Eye (tissue), 1 donor: ENCODE results near the gene OR12D1.
"Not testable (repeated sequence)": the region's sequence is repeated elsewhere in the genome, so short reads cannot be mapped to it uniquely, and the experiment has no call there.

Experiments used
- DNase-seq: peaks from one replicate; pipeline ENCODE4 v3.0.0-alpha.2; 2015

The OR12D1 gene

DNA sequence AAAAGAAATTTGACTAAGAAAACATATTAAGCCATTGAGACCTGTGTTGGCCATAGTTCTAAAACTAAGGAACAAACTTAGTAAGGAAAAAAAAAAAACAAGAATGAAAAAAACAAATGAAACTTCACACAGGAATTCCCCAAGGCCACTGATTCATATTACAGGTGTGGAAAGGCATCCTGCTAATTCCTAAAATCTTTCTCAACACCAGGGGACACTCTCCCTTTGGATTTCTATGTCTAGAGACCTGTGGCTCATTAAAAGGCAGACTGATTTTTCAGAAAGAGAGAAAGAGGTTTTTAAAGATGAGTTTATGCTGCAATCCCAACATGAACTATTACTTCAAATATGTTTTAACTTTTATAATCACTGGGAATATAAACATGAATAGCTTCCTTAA, at the start of gene OR12D1:
OR12D1 (plus strand) TSS at position 341 of the 400 bp plus-strand sequence.
- no peak for DNase-seq

GRCh38 chr6:29368765-29369164, 46.0 kb upstream of the OR12D1 start, which contains the start of gene OR5V1:
Gene OR5V1 (minus strand): TSS chr6:29368865. CDS start chr6:29356195, 12,670 bp downstream.
- no peak for DNase-seq

DNA sequence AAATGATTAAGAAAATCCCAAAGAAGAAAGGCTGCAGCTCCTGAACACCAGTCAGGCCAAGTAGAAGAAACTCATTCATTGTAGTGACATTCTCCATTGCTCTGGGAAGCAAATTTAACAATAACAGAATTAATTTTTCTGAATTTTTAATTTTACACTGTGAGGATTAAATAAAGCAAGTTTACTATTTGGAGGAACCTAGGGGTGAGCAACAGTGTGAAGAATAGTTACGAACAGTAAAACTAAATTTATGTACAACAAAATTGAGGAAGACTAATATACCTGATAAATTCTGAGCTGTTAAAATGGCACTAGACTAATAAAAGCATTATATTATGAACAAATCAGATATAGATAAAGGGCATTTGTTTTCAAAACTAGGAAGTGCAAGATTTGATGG, 39.5 kb upstream of the OR12D1 start, which contains the start of gene OR12D3:
OR12D3 (minus strand) TSS at position 101 of the 400 bp plus-strand sequence; CDS start at position 97, 4 bp downstream.
- DNase-seq = no peak

GRCh38 chr6:29376003-29376402, 38.7 kb upstream of the OR12D1 start:
- no peak for DNase-seq

DNA sequence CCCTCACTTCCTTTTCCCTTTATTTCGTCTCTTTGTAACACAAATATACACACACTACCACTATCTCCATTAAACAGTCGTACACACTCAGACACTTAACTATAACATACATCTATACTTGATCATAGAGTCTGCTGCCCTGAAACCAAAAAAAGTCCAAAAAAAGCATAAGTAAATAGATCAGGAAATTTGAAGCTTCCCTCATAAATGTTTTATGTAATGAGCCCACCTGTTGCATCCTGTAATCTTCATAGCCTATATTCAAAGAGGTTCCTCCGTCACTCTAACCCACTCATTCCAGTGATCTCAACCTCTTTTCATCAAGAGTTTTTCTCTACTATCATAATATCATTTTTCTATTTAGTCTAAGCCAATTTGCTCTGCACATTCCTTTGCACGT, 26.2 kb upstream of the OR12D1 start:
- no peak for DNase-seq

DNA sequence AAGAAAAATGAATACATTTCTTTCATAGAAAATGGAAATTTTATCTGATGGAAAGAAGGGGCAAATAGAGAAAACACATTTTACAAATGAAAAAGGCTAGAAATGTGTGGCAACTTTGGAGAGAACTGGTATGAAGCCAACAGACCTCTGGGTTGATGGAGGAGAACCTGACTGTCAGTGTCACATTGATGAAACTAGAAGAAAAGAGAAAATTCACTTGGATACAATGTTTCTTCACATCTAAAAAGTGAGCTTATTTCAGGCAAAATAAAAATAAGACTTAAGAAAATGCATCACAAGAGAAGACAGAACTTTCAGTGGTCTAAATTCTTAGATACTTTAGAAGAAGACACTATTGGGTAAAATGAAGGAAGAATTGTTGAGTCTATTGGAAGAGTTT, 19.4 kb upstream of the OR12D1 start, which contains the start of gene OR12D2:
OR12D2 (plus strand) TSS at position 301 of the 400 bp plus-strand sequence. CDS start 1,069 bp downstream, outside the sequence.
- DNase-seq = no peak

GRCh38 chr6:29399525-29399924, 15.2 kb upstream of the OR12D1 start:
- DNase-seq = no peak

DNA sequence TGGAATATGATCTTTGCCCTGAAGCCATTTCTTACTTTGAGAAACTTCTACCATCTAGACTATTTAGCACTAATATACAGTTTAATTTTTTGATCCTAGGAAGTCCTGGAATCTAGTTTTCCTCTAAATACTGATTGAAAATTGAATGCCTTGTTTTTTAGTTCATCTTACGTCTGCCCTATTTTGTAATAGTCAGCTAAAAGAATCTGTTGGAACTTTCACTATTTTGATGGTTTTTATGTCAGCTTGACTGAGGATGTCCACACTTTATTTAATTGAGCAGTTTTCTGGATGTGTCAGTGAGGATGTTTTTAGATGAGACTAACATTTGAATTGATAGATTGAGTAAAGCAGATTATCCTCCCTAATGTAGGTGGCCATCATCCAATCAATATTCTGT, 10.9 kb upstream of the OR12D1 start:
- no peak for DNase-seq

DNA sequence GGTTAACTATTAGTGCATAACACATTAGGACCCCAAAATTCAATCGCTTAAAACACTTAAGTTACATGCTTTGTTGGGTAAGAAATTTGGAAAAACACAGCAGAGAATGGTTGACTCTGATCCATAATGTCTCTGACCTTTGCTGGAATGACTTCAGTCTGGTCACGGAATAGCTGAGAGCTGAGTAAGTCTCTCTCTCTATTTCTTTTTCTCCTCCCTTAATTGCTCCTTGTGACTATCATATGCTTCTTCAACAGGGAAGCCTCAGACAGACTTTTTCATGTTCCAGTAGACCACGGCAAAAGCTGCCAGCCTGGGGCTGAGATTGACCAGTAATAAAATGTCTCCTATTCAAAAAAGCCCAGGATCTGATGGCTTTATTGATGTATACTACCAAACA, 4.8 kb downstream of the OR12D1 start:
- DNase-seq = no peak

DNA sequence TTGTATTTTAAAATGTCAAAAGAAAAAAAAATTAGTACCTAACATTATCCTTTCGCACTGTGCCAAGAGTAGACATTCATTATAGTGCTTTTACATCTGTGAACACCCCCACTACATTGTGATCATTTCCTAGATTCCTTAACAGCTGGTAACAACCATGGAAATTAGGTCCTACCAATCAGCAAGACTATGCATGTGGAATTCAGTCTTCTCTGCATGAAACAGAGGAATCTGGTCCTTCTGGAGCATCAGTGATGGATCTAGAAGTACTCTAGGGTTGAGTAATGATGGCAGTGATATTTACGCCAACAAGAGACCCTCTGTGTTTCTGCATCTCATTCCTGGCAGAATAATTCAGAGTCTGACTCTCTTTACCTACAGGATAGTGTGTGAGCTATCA, 9.4 kb downstream of the OR12D1 start:
- no peak for DNase-seq

- no peak for DNase-seq
Measured at GRCh38 chr6:29424575-29424974, 9.8 kb downstream of the OR12D1 start.

DNA sequence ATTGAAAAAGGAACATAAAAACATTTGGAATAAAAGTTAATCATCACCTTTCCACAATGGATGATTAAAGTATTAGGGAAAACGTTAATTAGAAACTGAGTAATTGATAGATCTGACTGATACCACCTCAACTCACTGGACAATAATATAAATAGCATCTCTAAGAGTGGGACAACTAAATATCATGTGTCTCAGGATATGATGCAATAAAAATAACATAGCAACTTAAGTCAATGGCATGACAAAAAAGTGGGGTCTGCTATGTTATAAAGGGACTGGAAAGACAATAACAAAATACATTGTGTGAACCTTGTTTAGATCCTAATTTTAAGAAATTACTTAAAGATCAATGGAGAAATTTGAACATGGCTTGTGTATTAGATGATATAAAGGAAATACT, 10.3 kb downstream of the OR12D1 start:
- no peak for DNase-seq

DNA sequence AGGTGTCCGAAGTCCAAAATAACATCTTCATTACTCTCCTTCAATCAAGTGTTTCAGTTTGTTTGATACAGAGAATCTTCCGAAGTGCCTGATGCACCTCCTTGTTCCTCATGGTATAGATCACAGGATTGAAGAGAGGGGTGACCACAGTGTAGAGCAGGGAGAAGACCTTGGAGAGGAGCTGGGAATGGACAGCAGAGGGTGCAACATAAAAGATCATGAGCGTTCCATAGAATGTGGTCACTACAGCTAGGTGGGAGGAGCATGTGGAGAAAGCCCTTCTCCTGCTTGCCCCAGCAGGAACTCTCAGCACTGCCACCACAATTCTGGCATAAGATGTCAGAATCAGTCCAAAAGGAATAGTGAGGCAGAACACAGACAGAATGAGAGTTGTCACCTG, 11.9 kb downstream of the OR12D1 start:
- DNase-seq = no peak

GRCh38 chr6:29436730-29437129, 22.0 kb downstream of the OR12D1 start:
- DNase-seq = not testable (repeated sequence)

DNA sequence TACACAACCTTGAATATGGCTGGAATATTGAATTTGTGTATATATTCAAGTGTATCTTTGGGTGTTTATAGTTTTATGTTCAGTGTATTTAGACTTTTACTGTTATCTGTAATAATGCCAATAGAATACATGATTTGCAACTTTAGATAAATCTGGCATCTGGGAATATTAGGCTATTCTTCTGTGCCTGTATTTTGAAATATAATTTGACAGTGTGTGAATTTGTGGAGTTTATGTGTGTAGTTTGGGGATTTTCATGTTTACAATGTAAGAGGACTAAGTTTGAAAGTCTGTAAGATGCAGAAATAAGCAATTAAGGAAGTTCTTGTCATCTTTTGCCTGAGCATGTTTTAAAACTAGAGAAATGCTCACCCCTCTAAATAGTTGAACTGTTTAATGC, 24.3 kb downstream of the OR12D1 start, which contains the start of gene OR10C1:
OR10C1 (plus strand) TSS at position 301 of the 400 bp plus-strand sequence. CDS start 710 bp downstream, outside the sequence.
- DNase-seq = no peak

- no peak for DNase-seq
Measured at GRCh38 chr6:29442719-29443118, 28.0 kb downstream of the OR12D1 start.

DNA sequence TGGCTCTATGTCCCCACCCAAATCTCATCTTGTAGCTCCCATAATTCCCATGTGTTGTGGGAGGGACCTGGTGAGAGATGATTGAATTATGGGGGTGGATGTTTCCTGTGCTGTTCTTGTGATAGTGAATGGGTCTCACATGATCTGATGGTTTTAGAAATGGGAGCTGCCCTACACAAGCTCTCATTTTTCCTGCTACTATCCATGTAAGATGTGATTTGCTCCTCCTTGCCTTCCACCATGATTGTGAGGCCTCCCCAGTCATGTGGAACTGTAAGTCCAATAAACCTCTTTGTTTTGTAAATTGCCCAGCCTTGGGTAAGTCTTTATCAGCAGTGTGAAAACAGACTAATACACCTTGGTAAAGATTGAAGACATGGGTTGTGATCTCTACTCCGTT, 29.3 kb downstream of the OR12D1 start:
- not testable (repeated sequence) for DNase-seq

- peak; percentile 3 for DNase-seq
Measured at GRCh38 chr6:29447670-29448069, 32.9 kb downstream of the OR12D1 start.

DNA sequence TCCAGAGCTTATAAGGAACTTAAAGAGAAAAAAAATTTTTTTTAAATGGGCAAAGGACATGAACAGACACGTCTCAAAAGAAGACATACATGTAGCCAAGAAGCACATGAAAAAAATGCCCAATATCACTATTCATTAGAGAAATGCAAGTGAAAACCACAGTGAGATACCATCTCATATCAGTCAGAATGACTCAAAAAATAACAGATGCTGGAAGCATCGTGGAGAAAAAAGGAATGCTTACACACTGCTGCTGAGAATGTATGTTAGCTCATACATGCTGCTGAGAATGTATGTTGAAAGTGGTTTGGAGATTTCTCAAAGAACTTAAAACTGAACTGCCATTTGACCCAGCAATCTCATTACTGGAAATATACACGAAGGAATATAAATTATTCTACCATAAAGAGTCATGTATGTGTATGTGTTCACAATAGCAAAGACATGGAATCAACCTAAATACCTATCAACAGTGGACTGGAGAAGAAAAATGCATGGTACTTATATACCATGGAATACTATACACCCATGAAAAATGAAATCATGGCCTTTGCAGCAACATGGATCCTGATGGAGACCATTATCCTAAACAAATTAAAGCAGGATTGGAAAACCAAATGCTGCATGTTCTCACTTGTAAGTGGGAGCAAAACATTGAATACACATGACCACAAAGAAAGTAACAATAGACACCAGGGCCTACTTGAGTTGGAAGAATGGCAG, 36.9 kb downstream of the OR12D1 start:
- no peak for DNase-seq

GRCh38 chr6:29456971-29457370, 42.2 kb downstream of the OR12D1 start, which contains the start of the genes OR11A1 and OR2H1:
Gene OR11A1 (minus strand): TSS chr6:29457071. CDS start chr6:29427641, 29,430 bp downstream.
Gene OR2H1 (plus strand): TSS chr6:29457155. CDS start chr6:29461770, 4,615 bp downstream.
- DNase-seq = no peak

DNA sequence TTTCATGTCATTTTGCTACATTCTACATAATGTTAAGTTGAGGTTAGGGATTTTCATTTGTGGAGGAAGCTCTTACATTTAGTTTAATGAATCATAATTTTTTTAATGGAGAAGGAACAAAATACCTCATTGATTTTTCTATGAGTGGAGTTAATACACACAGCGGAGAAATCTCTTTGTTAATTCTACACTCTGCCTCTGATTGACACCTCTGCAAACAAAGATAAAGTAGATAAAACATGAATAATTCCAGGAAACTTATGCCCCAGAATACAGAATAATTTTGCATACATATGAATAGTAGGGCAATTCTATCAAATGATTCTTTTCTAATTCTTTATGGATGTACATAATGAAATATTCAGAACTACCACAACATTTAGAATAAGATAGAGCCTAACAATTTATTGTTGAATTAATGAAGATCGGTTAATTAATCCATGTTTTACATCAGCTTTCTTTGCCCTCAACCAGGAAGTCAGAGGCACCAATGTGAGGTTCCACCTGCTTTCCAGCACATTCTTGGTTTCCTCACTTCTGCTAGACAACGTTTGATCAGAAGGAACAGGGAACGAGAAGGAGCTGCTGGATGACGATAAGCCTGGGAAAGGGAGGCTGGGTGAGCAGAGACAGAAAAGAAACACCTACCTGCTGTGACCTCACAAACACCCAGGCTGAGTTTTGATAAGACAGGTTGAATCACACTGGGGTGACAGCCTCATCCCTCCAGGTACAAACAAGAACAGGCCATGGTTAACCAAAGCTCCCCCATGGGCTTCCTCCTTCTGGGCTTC, 46.5 kb downstream of the OR12D1 start:
- DNase-seq = no peak

- no peak for DNase-seq
Measured at GRCh38 chr6:29462022-29462421, 47.3 kb downstream of the OR12D1 start.

DNA sequence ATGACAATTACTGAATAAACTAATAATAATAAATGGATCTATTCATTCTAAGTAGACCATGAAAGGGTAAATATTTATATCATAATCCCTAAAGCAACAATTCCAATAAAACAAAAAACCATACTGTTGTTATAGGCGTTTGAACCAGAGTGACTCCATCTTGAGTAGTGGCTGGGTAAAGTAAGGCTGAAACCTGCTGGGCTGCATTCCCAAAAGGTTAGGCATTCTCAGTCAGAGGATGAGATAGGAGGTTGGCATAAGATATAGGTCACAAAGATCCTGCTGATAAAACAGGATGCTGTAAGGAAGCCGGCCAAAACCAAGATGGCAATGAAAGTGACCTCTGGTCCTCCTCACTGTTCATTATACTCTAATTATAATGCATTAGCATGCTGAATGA, 50.6 kb downstream of the OR12D1 start:
- no peak for DNase-seq

DNA sequence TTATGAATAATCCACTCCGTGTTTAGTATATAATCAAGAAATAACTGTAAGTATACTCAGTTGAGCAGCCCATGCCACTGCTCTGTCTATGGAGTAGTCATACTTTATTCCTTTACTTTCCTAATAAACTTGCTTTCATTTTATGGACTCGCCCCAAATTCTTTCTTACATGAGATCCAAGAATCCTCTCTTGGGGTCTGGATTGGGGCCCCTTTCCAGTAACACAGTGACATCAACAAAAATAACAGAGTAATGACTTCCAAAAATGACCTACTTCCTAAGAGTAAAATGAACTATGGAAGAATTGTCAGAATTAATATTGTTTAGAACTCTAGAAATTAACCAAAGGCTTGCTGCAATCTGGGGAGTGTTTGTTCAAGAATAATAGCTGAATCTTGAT, 51.1 kb downstream of the OR12D1 start:
- no peak for DNase-seq
